Uterus (tissue), 4 donors: Measurements from ENCODE around the gene TXNL4A. TPM values are rescaled to one million over a fixed set of nuclear protein-coding genes. Genes with fewer than 3 reads are reported as not detected.

ENCODE experiments used
- DNase-seq, 2 donors: peaks; one replicate each; pipeline ENCODE4 v3.0.0-alpha.2; 2019 to 2020
- H3K27ac ChIP-seq, 2 donors: fragments of 200-600 bp; sonication (generic); 1 replicate in 1 of 2; 2 replicates in 1 of 2; pipeline ENCODE4 v1.5.1; 2016 to 2018
- H3K27me3 ChIP-seq, 2 donors: fragments of 200-600 bp; sonication (generic); one replicate each; pipeline ENCODE4 v1.5.1; 2018 to 2019; ENCODE audit warnings: control low read depth in 1 of 2
- H3K36me3 ChIP-seq, 2 donors: fragments of 200-600 bp; sonication (generic); one replicate each; pipeline ENCODE4 v1.5.1; 2019; ENCODE audit warnings: control low read depth in 1 of 2
- H3K4me1 ChIP-seq, 2 donors: fragments of 200-600 bp; sonication (generic); one replicate each; pipeline ENCODE4 v1.5.1; 2018 to 2019; ENCODE audit warnings: control low read depth in 1 of 2
- H3K4me3 ChIP-seq, 2 donors: fragments of 200-600 bp; sonication (generic); 1 replicate in 1 of 2; 2 replicates in 1 of 2; pipeline ENCODE4 v1.5.1; 2018 to 2019; ENCODE audit warnings: mild to moderate bottlenecking in 1 of 2
- H3K9me3 ChIP-seq, 2 donors: fragments of 200-600 bp; sonication (generic); one replicate each; pipeline ENCODE4 v1.5.1; 2019; ENCODE audit warnings: control low read depth in 1 of 2
- POLR2A ChIP-seq, 2 donors: fragments of 450-650 bp; IDR thresholded peaks; one replicate each; pipeline ENCODE4 v1.6.1; 2016; ENCODE audit warnings: antibody characterized with exemption in 2 of 2, mild to moderate bottlenecking in 1 of 2, moderate library complexity in 1 of 2
- intact Hi-C: fragments of 100-400 bp; cut with DNase I; formaldehyde crosslinking; loops from one replicate; pipeline ENCODE4 v1.15.1; 2023; ENCODE audit warnings: low total_unique reads
- total RNA-seq, 4 donors: library from RNA; depleted of rRNA in 3 of 4; stranded (reverse); fragments of >200 nt in 3 of 4; gene quantifications; one replicate each; pipeline versions ENCODE4 v1.1.0 to v1.2.4, GENCODE V29; 2014 to 2023
- TF ChIP-seq, protein P1 (sequence below), 4 experiments: fragments of 200-600 bp in 2 of 4; fragments of 450-650 bp in 2 of 4; sonication (generic) in 2 of 4; IDR thresholded peaks; one replicate each; pipeline ENCODE4 v1.5.1; 2016 to 2019; ENCODE audit warnings: antibody characterized with exemption in 4 of 4, mild to moderate bottlenecking in 2 of 4, moderate library complexity in 1 of 4
- donor health status: DM: yes; HTN: yes; CAD: no.

The TXNL4A gene
- total RNA-seq, 4 donors from 2014 or later = 7.4 to 80.7 (median 34.4) TPM

DNA sequence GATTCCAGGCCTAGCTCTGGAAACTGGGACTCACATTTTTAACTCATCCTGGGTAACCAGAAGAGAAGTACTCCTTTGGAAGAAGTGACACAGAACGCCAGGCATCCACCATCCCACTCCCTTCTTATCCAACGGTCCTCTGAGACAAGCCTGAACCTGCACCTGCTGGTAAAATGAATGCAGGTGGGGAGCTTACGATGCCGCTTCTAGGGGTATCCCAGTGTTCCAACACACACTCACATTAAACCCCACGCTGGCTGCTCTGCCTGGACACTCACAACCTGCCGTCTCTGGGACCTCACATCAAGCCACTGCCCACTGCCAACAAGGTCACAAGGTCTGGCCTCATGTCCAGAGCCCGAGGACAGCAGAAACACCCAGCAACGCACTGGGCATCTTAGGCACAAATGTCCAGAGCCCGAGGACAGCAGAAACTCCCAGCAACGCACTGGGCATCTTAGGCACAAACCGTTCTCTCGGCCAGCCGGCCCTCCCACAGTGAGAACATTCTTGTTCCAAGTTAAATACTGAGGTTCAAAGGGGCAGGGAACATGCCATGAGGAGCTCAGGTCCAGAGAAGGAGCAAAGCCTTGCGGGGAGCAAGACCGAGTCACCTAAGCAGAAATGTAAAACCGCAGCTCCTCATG lies 46.8 kb downstream of the TXNL4A start:
- no peak overlapping the region for H3K27ac ChIP-seq
- intact Hi-C loops = no loop called here
- TF ChIP-seq POLR2A (IDR thresholded peaks at IDR 0.05) = no peak
- TF ChIP-seq, protein P1, sequence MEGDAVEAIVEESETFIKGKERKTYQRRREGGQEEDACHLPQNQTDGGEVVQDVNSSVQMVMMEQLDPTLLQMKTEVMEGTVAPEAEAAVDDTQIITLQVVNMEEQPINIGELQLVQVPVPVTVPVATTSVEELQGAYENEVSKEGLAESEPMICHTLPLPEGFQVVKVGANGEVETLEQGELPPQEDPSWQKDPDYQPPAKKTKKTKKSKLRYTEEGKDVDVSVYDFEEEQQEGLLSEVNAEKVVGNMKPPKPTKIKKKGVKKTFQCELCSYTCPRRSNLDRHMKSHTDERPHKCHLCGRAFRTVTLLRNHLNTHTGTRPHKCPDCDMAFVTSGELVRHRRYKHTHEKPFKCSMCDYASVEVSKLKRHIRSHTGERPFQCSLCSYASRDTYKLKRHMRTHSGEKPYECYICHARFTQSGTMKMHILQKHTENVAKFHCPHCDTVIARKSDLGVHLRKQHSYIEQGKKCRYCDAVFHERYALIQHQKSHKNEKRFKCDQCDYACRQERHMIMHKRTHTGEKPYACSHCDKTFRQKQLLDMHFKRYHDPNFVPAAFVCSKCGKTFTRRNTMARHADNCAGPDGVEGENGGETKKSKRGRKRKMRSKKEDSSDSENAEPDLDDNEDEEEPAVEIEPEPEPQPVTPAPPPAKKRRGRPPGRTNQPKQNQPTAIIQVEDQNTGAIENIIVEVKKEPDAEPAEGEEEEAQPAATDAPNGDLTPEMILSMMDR (IDR thresholded peaks at IDR 0.05) = no peak
- H3K9me3 ChIP-seq = no peaks in the 10 kb centered on the region
- H3K36me3 ChIP-seq = no peaks in the 10 kb centered on the region
- no peak overlapping the region for H3K4me3 ChIP-seq
- no peaks in the 10 kb centered on the region for H3K27me3 ChIP-seq
- no peaks in the 10 kb centered on the region for H3K4me1 ChIP-seq
- no peak for DNase-seq

DNA sequence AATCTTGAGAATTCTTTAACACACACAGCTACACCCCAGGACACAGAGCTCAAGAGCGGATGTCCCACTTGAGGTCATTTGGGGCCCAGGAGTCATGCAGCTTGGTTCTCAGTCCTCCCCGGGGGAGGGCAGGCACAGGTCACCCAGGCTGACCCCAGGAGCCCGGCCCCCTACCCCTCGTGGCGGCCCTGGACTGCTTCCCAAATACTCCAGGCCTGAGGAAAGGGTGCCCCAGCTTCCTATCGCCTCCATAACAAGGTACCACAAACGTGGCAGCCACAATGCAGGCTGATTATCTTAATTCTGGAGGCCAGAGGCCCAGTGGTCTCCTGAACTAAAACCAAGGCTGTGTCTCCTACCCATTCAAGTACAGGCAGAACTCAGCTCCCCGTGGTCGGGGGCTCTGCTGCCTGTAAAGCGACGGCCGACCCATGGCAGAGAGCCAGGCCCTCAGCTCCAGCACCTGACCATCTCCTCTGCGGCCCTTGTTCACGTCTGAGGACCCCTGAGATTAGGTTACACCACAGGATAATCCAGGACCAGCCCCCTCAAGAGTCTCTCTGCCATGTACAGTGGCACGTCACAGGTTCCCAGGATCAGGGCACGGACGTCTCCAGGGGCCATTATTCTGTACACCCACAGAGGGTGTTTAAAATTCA lies 47.4 kb downstream of the TXNL4A start:
- no peak overlapping the region for H3K27ac ChIP-seq
- H3K4me3 ChIP-seq = no peak overlapping the region

DNA sequence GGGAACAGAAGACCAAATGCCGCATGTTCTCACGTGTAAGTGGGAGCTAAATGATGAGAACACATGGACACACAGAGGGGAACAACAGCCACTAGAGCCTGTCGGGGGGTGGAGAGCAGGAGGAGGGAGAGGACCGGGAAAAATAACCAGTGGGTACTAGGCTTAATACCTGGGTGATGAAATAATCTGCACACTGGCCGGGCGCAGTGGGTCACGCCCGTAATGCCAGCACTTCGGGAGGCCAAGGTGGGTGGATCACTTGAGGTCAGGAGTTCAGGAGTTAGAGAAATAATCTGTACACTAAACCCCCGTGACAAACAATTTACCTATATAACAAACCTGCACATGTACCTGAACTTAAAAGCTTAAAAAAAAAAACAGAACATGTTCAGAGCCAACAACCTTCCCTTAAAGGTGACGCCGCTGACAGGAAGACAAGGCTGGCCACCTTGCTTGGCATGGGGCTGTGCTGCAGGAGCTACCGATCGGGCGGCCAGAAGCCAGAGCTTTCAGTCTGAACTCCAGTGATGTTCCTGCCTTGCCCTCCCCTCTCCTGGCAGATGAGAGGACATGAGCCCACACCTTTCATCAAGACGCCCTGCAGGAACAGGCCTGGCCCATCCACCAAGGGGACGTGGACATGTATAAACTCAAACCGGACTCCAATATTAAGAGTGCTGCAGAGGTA lies 48.1 kb downstream of the TXNL4A start:
- no peak for TF ChIP-seq POLR2A (IDR thresholded peaks at IDR 0.05)
- TF ChIP-seq, protein P1 (IDR thresholded peaks at IDR 0.05) = no peak
- H3K4me3 ChIP-seq = no peak overlapping the region
- H3K27ac ChIP-seq = no peak overlapping the region
- no peaks in the 10 kb centered on the region for H3K4me1 ChIP-seq
- H3K27me3 ChIP-seq = no peaks in the 10 kb centered on the region
- H3K9me3 ChIP-seq = no peaks in the 10 kb centered on the region
- no peak for DNase-seq
- intact Hi-C loops = no loop called here
- no peaks in the 10 kb centered on the region for H3K36me3 ChIP-seq

More for the DNA sequence above, 47.4 kb downstream of the TXNL4A start:
- H3K4me1 ChIP-seq = no peaks in the 10 kb centered on the region
- H3K36me3 ChIP-seq = no peaks in the 10 kb centered on the region
- TF ChIP-seq, protein P1 (IDR thresholded peaks at IDR 0.05) = no peak
- no peak for TF ChIP-seq POLR2A (IDR thresholded peaks at IDR 0.05)
- H3K9me3 ChIP-seq = no peaks in the 10 kb centered on the region
- H3K27me3 ChIP-seq = no peaks in the 10 kb centered on the region
- DNase-seq = no peak
- intact Hi-C loops = no loop called here

DNA sequence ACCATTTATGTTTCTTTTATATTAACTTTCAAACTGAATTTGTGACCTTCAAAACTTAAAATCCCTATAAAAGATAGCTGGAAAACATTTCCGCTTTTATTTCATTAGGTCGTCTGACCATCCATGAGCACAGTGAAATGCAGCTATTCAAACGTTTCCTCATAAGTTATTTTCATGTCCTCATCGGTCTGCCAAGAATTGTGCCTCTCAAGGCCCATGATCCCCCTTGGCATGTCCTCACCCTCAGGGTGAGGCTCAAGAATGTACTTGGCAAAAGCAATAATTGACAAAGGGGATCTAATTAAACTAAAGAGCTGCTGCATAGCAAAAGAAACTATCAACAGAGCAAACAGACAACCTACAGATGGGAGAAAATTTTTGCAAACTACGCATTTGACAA lies 49.3 kb downstream of the TXNL4A start:
- no peak for TF ChIP-seq POLR2A (IDR thresholded peaks at IDR 0.05)
- TF ChIP-seq, protein P1 (IDR thresholded peaks at IDR 0.05) = no peak
- H3K4me3 ChIP-seq = no peak overlapping the region
- H3K9me3 ChIP-seq = no peaks in the 10 kb centered on the region
- H3K4me1 ChIP-seq = no peaks in the 10 kb centered on the region
- H3K36me3 ChIP-seq = no peaks in the 10 kb centered on the region
- intact Hi-C loops = no loop called here
- no peak for DNase-seq
- H3K27me3 ChIP-seq = no peaks in the 10 kb centered on the region
- no peak overlapping the region for H3K27ac ChIP-seq

DNA sequence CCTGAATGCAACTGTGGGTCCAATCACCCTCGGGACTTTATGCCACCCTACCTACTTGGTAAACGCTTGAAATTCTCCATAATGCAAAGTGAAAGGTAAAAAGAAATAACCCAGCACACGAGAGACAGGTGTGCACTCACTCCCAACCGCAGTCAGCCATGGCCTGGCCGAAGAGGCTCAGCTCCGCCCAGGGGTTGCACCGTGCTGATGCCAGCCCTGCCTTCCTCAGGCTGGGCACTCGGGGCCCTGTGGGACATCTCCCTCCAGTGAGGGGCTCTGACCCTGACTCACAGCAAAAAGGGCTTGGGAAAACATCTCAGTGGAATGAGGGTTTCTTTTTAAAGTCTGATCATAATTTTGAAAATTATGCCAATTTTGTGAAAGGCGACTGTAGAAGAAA lies 50.2 kb downstream of the TXNL4A start:
- Histone ChIP-seq H3K27ac (no peak overlapping the region), H3K36me3 (no peaks in the 10 kb centered on the region), H3K4me1 (no peaks in the 10 kb centered on the region), H3K27me3 (no peaks in the 10 kb centered on the region), H3K4me3 (no peak overlapping the region), H3K9me3 (peaks cover 0 to 5% of the 10 kb centered on the region in 2 donors)
- intact Hi-C loops = no loop called here
- TF ChIP-seq POLR2A (IDR thresholded peaks at IDR 0.05) = no peak
- TF ChIP-seq, protein P1 (IDR thresholded peaks at IDR 0.05) = no peak
- no peak for DNase-seq
